H1 (cell line): ENCODE measurements around the gene IKZF3. TPM values are rescaled to one million over a fixed set of nuclear protein-coding genes. Genes with fewer than 3 reads are reported as not detected.

ENCODE experiments used
- CTCF ChIA-PET: fragments of 300-600 bp; sonication (Branson Sonifier 250); formaldehyde crosslinking; loops from one replicate; lab custom pipeline; 2021; ENCODE audit not compliant: partially characterized antibody; lab: Charles Lee
- POLR2A ChIA-PET: fragments of 300-600 bp; sonication (Branson Sonifier 250); formaldehyde crosslinking; loops from one replicate; lab custom pipeline; 2021; ENCODE audit warnings: inconsistent platforms; ENCODE audit not compliant: partially characterized antibody; lab: Charles Lee
- DNase-seq, 2 experiments: peaks; one replicate each; pipeline versions ENCODE4 v3.0.0 to v3.0.0-alpha.2; 2010 to 2022; ENCODE audit warnings: low spot score in 2 of 2, low read depth in 1 of 2, mixed read lengths in 1 of 2
- FAIRE-seq: peaks from 2 replicates; lab custom pipeline; 2011; peaks lifted over from hg19 to GRCh38; lab: Jason Lieb, UNC
- H2AFZ ChIP-seq: 2 replicates; pipeline ENCODE4 v1.8.1; 2012; ENCODE audit warnings: low read length, inconsistent platforms
- H2AK5ac ChIP-seq: 2 replicates; pipeline ENCODE4 v1.6.1; 2013; ENCODE audit warnings: low read depth, low read length
- H2BK120ac ChIP-seq: replicated peaks from 2 replicates; pipeline ENCODE3; 2013; ENCODE audit warnings: low read depth, low read length, inconsistent platforms
- H2BK12ac ChIP-seq: 2 replicates; pipeline ENCODE4 v1.6.1; 2013; ENCODE audit warnings: low read depth, low read length
- H2BK15ac ChIP-seq: 2 replicates; pipeline ENCODE4 v1.6.1; 2013; ENCODE audit warnings: low read length
- H2BK20ac ChIP-seq: 2 replicates; pipeline ENCODE4 v1.6.1; 2013; ENCODE audit warnings: low read length
- H2BK5ac ChIP-seq: 2 replicates; pipeline ENCODE4 v1.6.1; 2013; ENCODE audit warnings: low read depth, low read length
- H3K14ac ChIP-seq: 2 replicates; pipeline ENCODE4 v1.6.1; 2013; ENCODE audit warnings: inconsistent platforms; ENCODE audit not compliant: insufficient read length
- H3K18ac ChIP-seq: 2 replicates; pipeline ENCODE4 v1.6.1; 2013; ENCODE audit warnings: low read length; ENCODE audit errors: extremely low read depth
- H3K23ac ChIP-seq: 2 replicates; pipeline ENCODE4 v1.6.1; 2013; ENCODE audit warnings: inconsistent platforms; ENCODE audit not compliant: insufficient read length
- H3K23me2 ChIP-seq: 2 replicates; pipeline ENCODE4 v1.6.1; 2013; ENCODE audit warnings: low read depth, low read length
- H3K27ac ChIP-seq: 2 replicates; pipeline ENCODE4 v1.6.1; 2011; ENCODE audit warnings: low read depth, low read length, inconsistent platforms
- H3K27me3 ChIP-seq, 4 experiments: replicated peaks in 1 of 4; 1 replicate in 1 of 4; 2 replicates in 3 of 4; pipeline versions ENCODE4 v1.6.1 to v1.8.1; 2011 to 2013; ENCODE audit warnings: low read length in 3 of 4, mild to moderate bottlenecking in 3 of 4, inconsistent platforms in 2 of 4, mixed read lengths in 2 of 4, moderate library complexity in 1 of 4; ENCODE audit not compliant: control insufficient read depth in 3 of 4, insufficient read depth in 3 of 4; ENCODE audit errors: extremely low read depth in 1 of 4
- H3K36me3 ChIP-seq, 4 experiments: 2 replicates each; pipeline versions ENCODE4 v1.6.1 to v1.8.1; 2011 to 2013; ENCODE audit warnings: mild to moderate bottlenecking in 4 of 4, low read length in 3 of 4, moderate library complexity in 2 of 4, control low read depth in 1 of 4, inconsistent platforms in 1 of 4; ENCODE audit not compliant: insufficient read depth in 4 of 4, control insufficient read depth in 2 of 4
- H3K4ac ChIP-seq: replicated peaks from 2 replicates; pipeline ENCODE3; 2013; ENCODE audit warnings: low read length, low read depth, mixed read lengths, inconsistent platforms; ENCODE audit not compliant: insufficient read length
- H3K4me1 ChIP-seq, 4 experiments: replicated peaks in 1 of 4; 1 replicate in 1 of 4; 2 replicates in 3 of 4; pipeline versions ENCODE4 v1.6.1 to v1.8.1; 2011 to 2013; ENCODE audit warnings: low read length in 3 of 4, inconsistent platforms in 2 of 4, mixed read lengths in 1 of 4; ENCODE audit not compliant: insufficient read depth in 4 of 4, control insufficient read depth in 3 of 4
- H3K4me2 ChIP-seq, 2 experiments: 2 replicates each; pipeline versions ENCODE4 v1.6.1 to v1.8.1; 2011 to 2013; ENCODE audit warnings: low read depth in 2 of 2, low read length in 2 of 2, control low read depth in 1 of 2, inconsistent platforms in 1 of 2, mild to moderate bottlenecking in 1 of 2; ENCODE audit not compliant: insufficient read depth in 1 of 2
- H3K4me3 ChIP-seq, 4 experiments: fragments of 200-600, 300-600 bp in 1 of 4; sonication (generic), shearing (Covaris generic), sonication (Bioruptor Twin) in 1 of 4; 2 replicates each; pipeline versions ENCODE4 v1.5.1 to v1.8.1; 2011 to 2016; ENCODE audit warnings: low read length in 4 of 4, low read depth in 3 of 4, control low read depth in 2 of 4, inconsistent platforms in 2 of 4, mild to moderate bottlenecking in 2 of 4, mixed read lengths in 1 of 4, moderate library complexity in 1 of 4; ENCODE audit not compliant: insufficient read depth in 2 of 4; ENCODE audit errors: extremely low read depth in 1 of 4
- H3K56ac ChIP-seq: replicated peaks from 2 replicates; pipeline ENCODE3; 2013; ENCODE audit warnings: low read depth, mild to moderate bottlenecking, mixed read lengths, low read length, inconsistent platforms; ENCODE audit not compliant: insufficient read length
- H3K79me1 ChIP-seq: 2 replicates; pipeline ENCODE4 v1.6.1; 2013; ENCODE audit warnings: low read depth, low read length, control low read depth
- H3K79me2 ChIP-seq, 2 experiments: 2 replicates each; pipeline versions ENCODE4 v1.6.1 to v1.8.1; 2012 to 2013; ENCODE audit warnings: low read length in 2 of 2, mild to moderate bottlenecking in 2 of 2, inconsistent platforms in 1 of 2; ENCODE audit not compliant: insufficient read depth in 2 of 2, control insufficient read depth in 1 of 2
- H3K9ac ChIP-seq, 4 experiments: replicated peaks in 1 of 4; 1 replicate in 1 of 4; 2 replicates in 3 of 4; pipeline versions ENCODE4 v1.6.1 to v1.8.1; 2011 to 2013; ENCODE audit warnings: low read depth in 3 of 4, low read length in 3 of 4, control low read depth in 2 of 4, mild to moderate bottlenecking in 2 of 4, moderate library complexity in 2 of 4, inconsistent platforms in 1 of 4; ENCODE audit errors: extremely low read depth in 1 of 4
- H3K9me3 ChIP-seq, 2 experiments: 2 replicates each; pipeline versions ENCODE4 v1.6.1 to v1.8.1; 2012 to 2013; ENCODE audit warnings: mild to moderate bottlenecking in 2 of 2, moderate library complexity in 2 of 2, control low read depth in 1 of 2, inconsistent platforms in 1 of 2, low read depth in 1 of 2, low read length in 1 of 2, mixed read lengths in 1 of 2; ENCODE audit not compliant: insufficient read depth in 2 of 2
- H4K20me1 ChIP-seq, 2 experiments: replicated peaks in 1 of 2; 2 replicates each; pipeline versions ENCODE3 to v1.8.1; 2011 to 2013; ENCODE audit warnings: inconsistent platforms in 2 of 2, low read length in 2 of 2, mild to moderate bottlenecking in 1 of 2; ENCODE audit not compliant: insufficient read depth in 2 of 2, control insufficient read depth in 1 of 2
- H4K5ac ChIP-seq: 2 replicates; pipeline ENCODE4 v1.6.1; 2013; ENCODE audit warnings: low read length, low read depth, mixed read lengths, inconsistent platforms; ENCODE audit not compliant: insufficient read length
- H4K8ac ChIP-seq: 2 replicates; pipeline ENCODE4 v1.8.0; 2013; ENCODE audit warnings: mild to moderate bottlenecking, moderate library complexity, low read length, inconsistent platforms; ENCODE audit not compliant: insufficient read depth; ENCODE audit errors: extremely low read depth
- H4K91ac ChIP-seq: replicated peaks from 2 replicates; pipeline ENCODE3; 2013; ENCODE audit warnings: low read length, mixed read lengths, inconsistent platforms; ENCODE audit not compliant: insufficient read length
- HDAC2 ChIP-seq, 2 experiments: fragments of 300-600 bp in 1 of 2; sonication (generic) in 1 of 2; IDR thresholded peaks; 2 replicates each; pipeline ENCODE4 v1.6.1; 2011 to 2012; ENCODE audit warnings: low read depth in 2 of 2, low read length in 2 of 2, mild to moderate bottlenecking in 2 of 2, moderate library complexity in 2 of 2, borderline replicate concordance in 1 of 2, inconsistent platforms in 1 of 2
- KDM4A ChIP-seq: IDR thresholded peaks from one replicate; pipeline ENCODE4 v1.7.1; 2012; ENCODE audit warnings: low read depth, mild to moderate bottlenecking, moderate library complexity, low read length, inconsistent platforms; ENCODE audit not compliant: severe bottlenecking
- NANOG ChIP-seq: IDR thresholded peaks from 2 replicates; pipeline ENCODE4 v1.6.1; 2011; ENCODE audit warnings: low read length, low read depth, mild to moderate bottlenecking, inconsistent platforms; ENCODE audit not compliant: insufficient read depth, poor library complexity, severe bottlenecking
- TAF7 ChIP-seq: optimal IDR thresholded peaks from 2 replicates; pipeline ENCODE3; 2011; ENCODE audit warnings: low read depth, mild to moderate bottlenecking, inconsistent platforms, low read length, moderate library complexity, borderline replicate concordance
- WGBS, 2 experiments: shearing (Covaris generic) in 1 of 2; methylation state at CpG; one replicate each; pipeline versions ENCODE4 v1.1.6 to v1.1.7; 2013 to 2015; ENCODE audit warnings: low lambda C conversion rate in 2 of 2, mixed read lengths in 2 of 2, inconsistent platforms in 1 of 2, low coverage in 1 of 2, missing lambda C conversion rate in 1 of 2; ENCODE audit not compliant: insufficient replicate concordance in 2 of 2, insufficient coverage in 1 of 2, insufficient read length in 1 of 2; ENCODE audit errors: extremely low coverage in 1 of 2, missing lambda C conversion rate in 1 of 2; 5-methylcytosine and 5-hydroxymethylcytosine counted together
- polyA plus RNA-seq, 7 experiments: library from polyadenylated mRNA; depleted of rRNA in 3 of 7; stranded (reverse) in 5 of 7; unstranded in 2 of 7; fragments of >200 nt in 5 of 7; fragments of 200-250 nt in 2 of 7; gene quantifications; 1 replicate in 5 of 7; 2 replicates in 1 of 7; 4 replicates in 1 of 7; pipeline versions ENCODE4 v1.2.1 to v1.2.3, GENCODE V29; 2011 to 2013; ENCODE audit warnings: missing spikeins in 2 of 7, mixed read lengths in 2 of 7
- total RNA-seq: library from RNA; stranded (reverse); fragmentation: NEBNext Ultra II Directional; extraction: Animal tissue kit (Norgen Biotek cat#: 25700); gene quantifications from 2 replicates; pipeline ENCODE4 v1.2.1, GENCODE V29; 2021
- TF ChIP-seq, protein P1 (sequence below), 3 experiments: IDR thresholded peaks; 1 replicate in 2 of 3; 2 replicates in 1 of 3; pipeline versions ENCODE4 v1.5.1 to v1.6.1; 2011; ENCODE audit warnings: low read length in 3 of 3, mild to moderate bottlenecking in 3 of 3, inconsistent platforms in 2 of 3, low read depth in 1 of 3, moderate library complexity in 1 of 3; ENCODE audit not compliant: insufficient read depth in 1 of 3; ENCODE audit errors: control extremely low read depth in 1 of 3

Gene IKZF3
- total and polyA plus RNA-seq, 2 of the 8 experiments (the other 6 are each of a cell fraction or from before 2014, with no cell fraction given): 0.23 to 0.56 TPM

DNA sequence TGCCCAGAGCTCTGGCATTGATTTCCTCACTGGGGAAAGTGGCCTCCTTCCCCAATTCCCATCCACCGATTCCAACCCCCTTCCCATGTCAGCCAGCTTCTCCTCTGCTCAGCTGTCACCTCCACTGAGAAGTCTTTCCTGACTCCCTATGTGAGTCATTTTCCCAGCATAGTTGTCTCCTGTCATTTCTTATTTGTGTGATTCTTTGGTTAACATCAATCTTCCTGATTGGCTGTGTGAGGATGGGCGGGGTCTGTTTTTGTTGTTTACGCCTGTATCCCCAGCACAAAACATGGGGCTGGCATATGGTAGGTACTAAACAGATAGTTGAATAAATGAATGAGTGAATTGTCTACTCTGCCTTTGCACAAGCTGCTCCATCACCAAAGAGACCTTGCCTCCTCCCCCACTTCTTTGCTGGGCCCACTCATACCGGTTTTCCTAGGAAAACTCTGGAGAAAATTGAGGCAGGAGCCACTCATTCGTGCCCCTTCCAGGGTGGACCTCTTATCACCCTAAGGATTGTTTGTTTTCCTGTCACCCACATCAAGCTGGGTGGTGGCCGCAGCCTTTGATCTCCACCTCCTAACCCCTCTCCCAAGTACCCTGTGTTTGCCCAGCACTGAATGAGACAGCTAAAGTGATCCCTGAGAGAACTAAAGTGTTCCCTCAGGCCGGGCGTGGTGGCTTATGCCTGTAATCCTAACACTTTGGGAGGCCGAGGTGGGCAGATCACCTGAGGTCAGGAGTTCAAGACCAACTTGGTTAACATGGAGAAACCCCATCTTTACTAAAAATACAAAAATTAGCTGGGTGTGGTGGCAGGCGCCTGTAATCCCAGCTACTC, 127.6 kb downstream of the IKZF3 start:
- Histone ChIP-seq H3K79me1 (0 out of 2 replicates have a peak, but pooled peaks cover 5% of the 10 kb centered on the region), H4K20me1 (no peaks in the 10 kb centered on the region), H2BK20ac (no peak overlapping the region), H3K27me3 (no peaks in the 10 kb centered on the region), H3K9ac (no peak overlapping the region), H3K36me3 (no peaks in the 10 kb centered on the region), H2AFZ (no peak overlapping the region), H3K4ac (no peak overlapping the region), H2BK5ac (no peak overlapping the region), H4K5ac (no peak overlapping the region), H3K23ac (no peak overlapping the region), H2BK120ac (no peak overlapping the region), H3K23me2 (peaks cover 23% of the 10 kb centered on the region), H3K9me3 (no peaks in the 10 kb centered on the region), H4K91ac (no peak overlapping the region), H3K79me2 (peaks cover 0 to 9% of the 10 kb centered on the region in 2 experiments; a peak in 2 of 4 replicates), H3K14ac (no peak overlapping the region), H3K27ac (no peak overlapping the region; the same call in 1 of the 2 replicates), H4K8ac (no peak overlapping the region), H2BK15ac (no peak overlapping the region), H3K4me1 (peaks cover 5 to 31% (median 23%) of the 10 kb centered on the region in 4 experiments), H3K4me2 (peak overlapping the region in 1 of 2 experiments; percentile 96; a peak in 1 of 4 replicates), H2BK12ac (no peak overlapping the region), H2AK5ac (no peak overlapping the region; the same call in 1 of the 2 replicates), H3K18ac (no peak overlapping the region), H3K56ac (no peak overlapping the region), H3K4me3 (no peak overlapping the region)
- no peak for DNase-seq
- peak; percentile 66 for FAIRE-seq
- 85% methylated on average over 10 of the region's 10 CpGs; no CpG with 5 or more reads in 1 of the 2 experiments for WGBS, 2 experiments
- ChIA-PET POLR2A (interaction anchor here (1.0 to 1.3 kb wide), 3 partner anchors 13 to 41 kb away, joined by 4 read pairs; no protein-coding TSS in a partner anchor), CTCF (interaction anchor here (0.6 to 1.4 kb wide), 5 partner anchors 14 to 116 kb away, joined by 3 read pairs; no protein-coding TSS in a partner anchor)
- TF ChIP-seq KDM4A (no peak), TAF7 (no peak), HDAC2 (IDR thresholded peaks at IDR 0.05; ENCODE audit: borderline replicate concordance in 1 of 2, low read depth in 2 of 2, low read length in 2 of 2) (no peak), NANOG (no peak)
- TF ChIP-seq, protein P1, sequence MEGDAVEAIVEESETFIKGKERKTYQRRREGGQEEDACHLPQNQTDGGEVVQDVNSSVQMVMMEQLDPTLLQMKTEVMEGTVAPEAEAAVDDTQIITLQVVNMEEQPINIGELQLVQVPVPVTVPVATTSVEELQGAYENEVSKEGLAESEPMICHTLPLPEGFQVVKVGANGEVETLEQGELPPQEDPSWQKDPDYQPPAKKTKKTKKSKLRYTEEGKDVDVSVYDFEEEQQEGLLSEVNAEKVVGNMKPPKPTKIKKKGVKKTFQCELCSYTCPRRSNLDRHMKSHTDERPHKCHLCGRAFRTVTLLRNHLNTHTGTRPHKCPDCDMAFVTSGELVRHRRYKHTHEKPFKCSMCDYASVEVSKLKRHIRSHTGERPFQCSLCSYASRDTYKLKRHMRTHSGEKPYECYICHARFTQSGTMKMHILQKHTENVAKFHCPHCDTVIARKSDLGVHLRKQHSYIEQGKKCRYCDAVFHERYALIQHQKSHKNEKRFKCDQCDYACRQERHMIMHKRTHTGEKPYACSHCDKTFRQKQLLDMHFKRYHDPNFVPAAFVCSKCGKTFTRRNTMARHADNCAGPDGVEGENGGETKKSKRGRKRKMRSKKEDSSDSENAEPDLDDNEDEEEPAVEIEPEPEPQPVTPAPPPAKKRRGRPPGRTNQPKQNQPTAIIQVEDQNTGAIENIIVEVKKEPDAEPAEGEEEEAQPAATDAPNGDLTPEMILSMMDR (IDR thresholded peaks at IDR 0.05; ENCODE audit: control extremely low read depth in 1 of 3, insufficient read depth in 1 of 3, low read depth in 1 of 3, low read length in 3 of 3): no peak
